ENCODE measurements around the gene TM4SF4. TPM values are rescaled to one million over a fixed set of nuclear protein-coding genes. Genes with fewer than 3 reads are reported as not detected.

The TM4SF4 gene
- total RNA-seq, 1 donor from 2014 or later, result not detected

DNA sequence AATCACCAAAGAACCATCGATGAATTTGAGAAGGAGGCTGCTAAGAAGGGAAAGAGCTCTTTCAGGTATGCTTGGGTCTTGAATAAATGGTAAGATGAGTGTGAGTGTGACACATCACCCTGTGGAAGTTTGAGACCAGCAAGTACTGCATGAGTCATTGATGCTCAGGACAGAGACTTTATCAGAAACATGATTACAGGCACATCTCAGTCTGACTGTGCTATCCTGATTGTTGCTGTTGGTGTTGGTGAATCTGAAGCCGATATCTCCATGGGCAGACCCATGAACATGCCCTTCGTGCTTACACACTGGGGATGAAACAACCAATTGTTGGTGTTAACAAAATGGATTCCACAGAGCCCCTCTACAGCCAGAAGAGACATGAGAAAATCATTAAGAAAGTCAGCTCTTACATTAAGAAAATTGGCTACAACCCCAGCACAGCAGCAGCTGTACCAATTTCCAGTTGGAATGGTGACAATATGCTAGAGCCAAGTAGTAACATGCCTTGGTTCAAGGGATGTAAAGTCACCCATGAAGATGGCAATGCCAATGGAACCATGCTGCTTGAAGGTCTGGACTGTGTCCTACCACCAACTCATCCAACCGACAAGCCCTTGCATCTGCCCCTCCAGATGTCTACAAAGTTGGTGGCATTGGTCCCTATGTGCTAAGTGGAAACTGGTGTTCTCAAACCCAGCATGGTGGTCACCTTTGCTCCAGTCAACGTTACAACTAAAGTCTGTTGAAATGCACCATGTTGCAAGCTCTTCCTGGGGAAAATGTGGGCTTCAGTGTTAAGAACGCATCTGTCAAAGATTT, 20.5 kb downstream of the TM4SF4 start:
- Mint-ChIP-seq H3K27ac (no peak overlapping the region), H3K4me1 (ENCODE audit: low read depth) (peaks cover 2% of the 10 kb centered on the region), H3K9me3 (no peaks in the 10 kb centered on the region), H3K4me3 (ENCODE audit: low read depth) (no peak overlapping the region), H3K27me3 (ENCODE audit: low read depth) (peaks cover 5% of the 10 kb centered on the region), H3K36me3 (ENCODE audit: low read depth) (no peaks in the 10 kb centered on the region)
- intact Hi-C loops (cut with micrococcal nuclease), result no loop called here
- no peak for DNase-seq (ENCODE audit: low spot score)

- no peaks in the 10 kb centered on the region for H3K9me3 Mint-ChIP-seq
- intact Hi-C loops (cut with micrococcal nuclease), result no loop called here
- no peak overlapping the region for H3K27ac Mint-ChIP-seq
Measured at GRCh38 chr3:149495581-149496125, 21.2 kb downstream of the TM4SF4 start.

DNA sequence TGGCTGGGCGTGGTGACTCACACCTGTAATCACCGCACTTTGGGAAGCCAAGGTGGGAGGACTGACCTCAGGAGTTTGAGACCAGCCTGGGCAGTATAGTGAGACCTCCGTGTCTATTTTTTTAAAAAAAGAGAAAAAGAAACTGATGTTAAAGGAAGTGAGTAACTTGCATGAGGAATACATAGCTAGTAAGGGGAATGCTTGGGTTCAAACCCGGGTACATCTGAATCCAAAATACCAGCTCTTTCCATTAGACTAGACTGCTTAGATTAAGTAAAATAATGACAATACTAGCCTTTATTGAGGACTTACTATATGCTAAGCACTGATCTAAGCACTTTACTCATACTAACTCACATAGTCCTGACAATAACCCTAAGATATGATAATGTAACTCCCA, 22.4 kb downstream of the TM4SF4 start:
- Mint-ChIP-seq H3K4me3 (ENCODE audit: low read depth) (no peak overlapping the region), H3K9me3 (no peaks in the 10 kb centered on the region), H3K27me3 (ENCODE audit: low read depth) (peaks cover 5% of the 10 kb centered on the region), H3K27ac (no peak overlapping the region), H3K4me1 (ENCODE audit: low read depth) (peaks cover 2% of the 10 kb centered on the region), H3K36me3 (ENCODE audit: low read depth) (no peaks in the 10 kb centered on the region)
- DNase-seq (ENCODE audit: low spot score), result no peak
- intact Hi-C loops (cut with micrococcal nuclease), result no loop called here

More at GRCh38 chr3:149495581-149496125, 21.2 kb downstream of the TM4SF4 start:
- Mint-ChIP-seq H3K36me3 (ENCODE audit: low read depth) (no peaks in the 10 kb centered on the region), H3K27me3 (ENCODE audit: low read depth) (peaks cover 5% of the 10 kb centered on the region), H3K4me1 (ENCODE audit: low read depth) (peaks cover 2% of the 10 kb centered on the region), H3K4me3 (ENCODE audit: low read depth) (no peak overlapping the region)
- DNase-seq (ENCODE audit: low spot score), result no peak

DNA sequence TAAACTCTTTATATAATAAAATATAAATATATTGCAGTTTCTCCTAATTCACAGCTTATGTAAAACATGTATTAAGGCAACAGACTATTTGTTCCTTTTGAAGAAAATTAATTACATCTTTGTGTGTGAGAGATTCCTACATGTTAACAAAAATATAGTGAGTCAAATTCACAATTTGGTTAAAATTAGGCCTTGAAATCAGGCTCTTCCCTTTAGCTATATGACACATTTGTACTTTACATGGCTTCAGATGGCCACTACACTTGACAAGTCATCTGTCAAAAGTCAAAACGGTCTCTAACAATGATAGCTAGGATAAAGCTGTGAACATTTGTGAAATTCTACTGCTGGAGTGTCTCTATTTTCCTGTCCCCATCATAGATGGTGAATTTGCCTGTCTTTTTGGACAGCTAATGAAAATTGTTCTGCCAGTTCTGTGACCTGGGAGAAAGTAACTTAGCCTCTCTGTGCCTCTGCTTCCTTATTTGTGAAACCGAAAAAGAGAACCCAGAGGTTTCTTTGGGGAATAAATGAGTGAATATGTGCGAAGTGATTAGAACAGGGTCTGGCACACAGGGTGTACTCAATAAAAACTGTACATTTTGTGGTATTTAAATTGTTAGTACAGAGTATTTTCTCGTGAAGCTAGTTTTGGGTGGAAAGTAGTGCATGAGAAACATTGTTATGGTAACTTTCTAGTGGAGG, 23.6 kb downstream of the TM4SF4 start:
- Mint-ChIP-seq H3K9me3 (no peaks in the 10 kb centered on the region), H3K27me3 (ENCODE audit: low read depth) (peaks cover 6% of the 10 kb centered on the region), H3K27ac (no peak overlapping the region), H3K4me3 (ENCODE audit: low read depth) (no peak overlapping the region), H3K36me3 (ENCODE audit: low read depth) (no peaks in the 10 kb centered on the region), H3K4me1 (ENCODE audit: low read depth) (peaks cover 2% of the 10 kb centered on the region)
- no peak for DNase-seq (ENCODE audit: low spot score)
- intact Hi-C loops (cut with micrococcal nuclease), result no loop called here

GRCh38 chr3:149501524-149501923, 27.0 kb downstream of the TM4SF4 start:
- Mint-ChIP-seq H3K4me3 (ENCODE audit: low read depth) (no peak overlapping the region), H3K36me3 (ENCODE audit: low read depth) (no peaks in the 10 kb centered on the region), H3K9me3 (no peaks in the 10 kb centered on the region), H3K4me1 (ENCODE audit: low read depth) (no peaks in the 10 kb centered on the region), H3K27ac (no peak overlapping the region), H3K27me3 (ENCODE audit: low read depth) (peaks cover 10% of the 10 kb centered on the region)
- intact Hi-C loops (cut with micrococcal nuclease), result no loop called here
- DNase-seq (ENCODE audit: low spot score), result no peak

- no peaks in the 10 kb centered on the region for H3K36me3 Mint-ChIP-seq (ENCODE audit: low read depth)
- no peak overlapping the region for H3K4me3 Mint-ChIP-seq (ENCODE audit: low read depth)
- no peak overlapping the region for H3K27ac Mint-ChIP-seq
- H3K4me1 Mint-ChIP-seq (ENCODE audit: low read depth), result peaks cover under 1% of the 10 kb centered on the region
- peaks cover 13% of the 10 kb centered on the region for H3K27me3 Mint-ChIP-seq (ENCODE audit: low read depth)
- no peak for DNase-seq (ENCODE audit: low spot score)
- intact Hi-C loops (cut with micrococcal nuclease), result no loop called here
- H3K9me3 Mint-ChIP-seq, result no peaks in the 10 kb centered on the region
Measured at GRCh38 chr3:149502438-149502837, 27.9 kb downstream of the TM4SF4 start.

- H3K36me3 Mint-ChIP-seq (ENCODE audit: low read depth), result no peaks in the 10 kb centered on the region
- H3K4me3 Mint-ChIP-seq (ENCODE audit: low read depth), result no peak overlapping the region
- no peak for DNase-seq (ENCODE audit: low spot score)
- H3K27me3 Mint-ChIP-seq (ENCODE audit: low read depth), result peaks cover 18% of the 10 kb centered on the region
- no peak overlapping the region for H3K27ac Mint-ChIP-seq
- intact Hi-C loops (cut with micrococcal nuclease), result no loop called here
- no peaks in the 10 kb centered on the region for H3K9me3 Mint-ChIP-seq
- H3K4me1 Mint-ChIP-seq (ENCODE audit: low read depth), result peaks cover 4% of the 10 kb centered on the region
Measured at GRCh38 chr3:149506540-149506939, 32.0 kb downstream of the TM4SF4 start.

GRCh38 chr3:149506965-149507364, 32.5 kb downstream of the TM4SF4 start:
- intact Hi-C loops (cut with micrococcal nuclease), result no loop called here
- Mint-ChIP-seq H3K27ac (no peak overlapping the region), H3K4me1 (ENCODE audit: low read depth) (peaks cover 4% of the 10 kb centered on the region), H3K9me3 (no peaks in the 10 kb centered on the region), H3K4me3 (ENCODE audit: low read depth) (no peak overlapping the region), H3K36me3 (ENCODE audit: low read depth) (no peaks in the 10 kb centered on the region), H3K27me3 (ENCODE audit: low read depth) (peaks cover 18% of the 10 kb centered on the region)
- no peak for DNase-seq (ENCODE audit: low spot score)

DNA sequence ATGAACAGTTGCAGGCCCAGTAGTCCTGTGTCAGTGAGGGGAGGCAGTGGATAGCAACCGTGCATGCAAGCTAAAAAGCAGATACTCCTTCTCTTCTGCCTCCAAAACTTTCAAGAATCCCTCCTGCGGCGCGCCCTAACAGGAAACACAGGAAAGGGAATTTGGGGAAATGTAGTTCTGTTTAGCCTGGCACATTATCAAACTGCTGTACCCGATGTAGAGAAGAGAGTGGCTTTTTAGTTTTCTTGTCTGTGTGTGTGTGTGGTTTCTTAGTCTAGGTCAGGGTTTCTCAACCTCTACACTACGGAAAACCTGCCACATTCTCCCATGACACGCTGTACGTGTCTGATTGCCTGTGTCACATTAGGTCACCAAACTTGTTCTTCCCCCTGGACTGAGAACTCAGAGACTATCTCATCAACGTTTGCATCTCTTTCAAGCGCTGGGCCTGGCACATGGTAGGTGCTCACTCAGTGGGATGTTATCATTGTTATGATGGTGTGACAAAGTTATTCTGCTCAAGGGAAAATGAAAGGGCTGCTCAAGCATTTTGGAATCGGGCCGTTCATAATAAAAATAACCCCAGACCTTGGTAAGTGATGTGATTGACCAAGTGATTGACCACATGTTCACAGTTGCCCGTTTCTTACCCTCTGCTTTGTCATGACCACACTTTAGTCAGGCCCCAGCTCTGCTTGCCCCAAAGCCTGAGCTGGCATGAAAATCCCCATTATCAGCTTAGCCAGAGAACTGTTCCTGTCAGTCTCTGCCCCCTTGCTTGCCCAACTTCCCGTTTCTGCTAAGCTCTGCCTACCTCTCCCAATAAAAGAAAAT, 33.2 kb downstream of the TM4SF4 start:
- Mint-ChIP-seq H3K36me3 (ENCODE audit: low read depth) (no peaks in the 10 kb centered on the region), H3K4me1 (ENCODE audit: low read depth) (peaks cover 11% of the 10 kb centered on the region), H3K27ac (no peak overlapping the region), H3K9me3 (no peaks in the 10 kb centered on the region), H3K27me3 (ENCODE audit: low read depth) (peaks cover 25% of the 10 kb centered on the region), H3K4me3 (ENCODE audit: low read depth) (no peak overlapping the region)
- intact Hi-C loops (cut with micrococcal nuclease), result no loop called here
- no peak for DNase-seq (ENCODE audit: low spot score)

- DNase-seq (ENCODE audit: low spot score), result no peak
- H3K27me3 Mint-ChIP-seq (ENCODE audit: low read depth), result peaks cover 29% of the 10 kb centered on the region
- no peak overlapping the region for H3K27ac Mint-ChIP-seq
- intact Hi-C loops (cut with micrococcal nuclease), result no loop called here
- peaks cover 12% of the 10 kb centered on the region for H3K4me1 Mint-ChIP-seq (ENCODE audit: low read depth)
- H3K9me3 Mint-ChIP-seq, result no peaks in the 10 kb centered on the region
- no peak overlapping the region for H3K4me3 Mint-ChIP-seq (ENCODE audit: low read depth)
- no peaks in the 10 kb centered on the region for H3K36me3 Mint-ChIP-seq (ENCODE audit: low read depth)
Measured at GRCh38 chr3:149509526-149509925, 35.0 kb downstream of the TM4SF4 start.

DNA sequence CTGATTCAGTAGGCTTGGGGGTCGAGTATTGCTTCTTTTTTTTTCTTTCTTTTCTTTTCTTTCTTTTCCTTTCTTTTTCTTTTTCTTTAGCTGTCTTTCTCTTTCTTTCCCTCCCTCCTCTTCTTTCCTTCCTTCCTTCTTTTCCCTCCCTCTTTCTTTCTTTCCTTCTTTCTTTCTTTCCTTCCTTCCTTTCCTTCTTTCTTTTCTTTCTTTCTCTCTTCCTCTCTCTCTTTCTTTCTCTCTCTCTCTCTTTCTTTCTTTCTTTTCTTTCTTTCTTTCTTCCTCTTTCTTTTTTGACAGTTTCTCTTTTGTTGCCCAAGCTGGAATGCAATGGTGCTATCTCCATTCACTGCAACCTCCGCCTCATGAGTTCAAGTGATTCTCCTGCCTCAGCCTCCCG, 36.0 kb downstream of the TM4SF4 start:
- Mint-ChIP-seq H3K27ac (no peak overlapping the region), H3K4me1 (ENCODE audit: low read depth) (peaks cover 12% of the 10 kb centered on the region), H3K36me3 (ENCODE audit: low read depth) (no peaks in the 10 kb centered on the region), H3K9me3 (no peaks in the 10 kb centered on the region), H3K27me3 (ENCODE audit: low read depth) (peaks cover 30% of the 10 kb centered on the region), H3K4me3 (ENCODE audit: low read depth) (no peak overlapping the region)
- intact Hi-C loops (cut with micrococcal nuclease), result loop anchor here (5.0 kb wide), 1 partner anchor 207 kb away; no protein-coding TSS in a partner anchor
- no peak for DNase-seq (ENCODE audit: low spot score)

GRCh38 chr3:149511040-149511626, 36.6 kb downstream of the TM4SF4 start:
- Mint-ChIP-seq H3K9me3 (no peaks in the 10 kb centered on the region), H3K27ac (no peak overlapping the region), H3K27me3 (ENCODE audit: low read depth) (peaks cover 30% of the 10 kb centered on the region), H3K4me3 (ENCODE audit: low read depth) (no peak overlapping the region), H3K4me1 (ENCODE audit: low read depth) (peaks cover 12% of the 10 kb centered on the region), H3K36me3 (ENCODE audit: low read depth) (no peaks in the 10 kb centered on the region)
- no peak for DNase-seq (ENCODE audit: low spot score)
- intact Hi-C loops (cut with micrococcal nuclease), result loop anchor here (5.0 kb wide), 1 partner anchor 206 kb away; no protein-coding TSS in a partner anchor
